Breast epithelium (tissue), 4 donors: ENCODE data around the gene ALMS1. TPM values are rescaled to one million over a fixed set of nuclear protein-coding genes. Genes with fewer than 3 reads are reported as not detected.

Experiments
- DNase-seq, 2 donors: peaks; one replicate each; pipeline ENCODE4 v3.0.0-alpha.2; 2019; ENCODE audit warnings: low spot score in 2 of 2
- H3K27ac ChIP-seq, 2 donors: fragments of 200-600 bp; sonication (generic) in 1 of 2; one replicate each; pipeline ENCODE4 v1.5.1; 2016 to 2019; ENCODE audit warnings: mild to moderate bottlenecking in 1 of 2
- H3K27me3 ChIP-seq, 2 donors: fragments of 200-600 bp; sonication (generic) in 1 of 2; one replicate each; pipeline versions ENCODE4 v1.5.1 to v1.6.0; 2017 to 2019; ENCODE audit warnings: control low read depth in 1 of 2, mild to moderate bottlenecking in 1 of 2
- H3K36me3 ChIP-seq: fragments of 200-600 bp; one replicate; pipeline ENCODE4 v1.5.1; 2019
- H3K4me1 ChIP-seq, 2 donors: fragments of 200-600 bp; sonication (generic); one replicate each; pipeline ENCODE4 v1.5.1; 2016 to 2019; ENCODE audit warnings: control low read depth in 1 of 2
- H3K4me3 ChIP-seq, 3 donors: fragments of 200-600 bp; sonication (generic); 1 replicate in 2 of 3; 2 replicates in 1 of 3; pipeline ENCODE4 v1.5.1; 2016 to 2019; ENCODE audit warnings: mild to moderate bottlenecking in 3 of 3, moderate library complexity in 2 of 3
- H3K9me3 ChIP-seq, 2 donors: fragments of 200-600 bp; sonication (generic) in 1 of 2; one replicate each; pipeline ENCODE4 v1.5.1; 2016 to 2019; ENCODE audit warnings: control low read depth in 1 of 2
- POLR2A ChIP-seq: fragments of 450-650 bp; IDR thresholded peaks from one replicate; pipeline ENCODE4 v1.6.1; 2016; ENCODE audit warnings: antibody characterized with exemption, mild to moderate bottlenecking, moderate library complexity
- POLR2AphosphoS5 ChIP-seq, 3 donors: sonication (generic); formaldehyde crosslinking; IDR thresholded peaks; one replicate each; pipeline ENCODE4 v1.6.1; 2017; ENCODE audit warnings: antibody characterized with exemption in 3 of 3
- intact Hi-C: fragments of 100-400 bp; cut with DNase I; formaldehyde crosslinking; loops from one replicate; pipeline ENCODE4 v1.15.1; 2023; ENCODE audit warnings: low total_unique reads
- total RNA-seq, 3 donors: library from RNA; depleted of rRNA; stranded (reverse); fragments of >200 nt; gene quantifications; one replicate each; pipeline ENCODE4 v1.1.0, GENCODE V29; 2016
- TF ChIP-seq, protein P1 (sequence below), 3 donors: fragments of 450-650 bp; IDR thresholded peaks; one replicate each; pipeline ENCODE4 v1.5.1; 2016 to 2017; ENCODE audit warnings: antibody characterized with exemption in 3 of 3, mild to moderate bottlenecking in 3 of 3, moderate library complexity in 3 of 3

Gene ALMS1
- total RNA-seq, 3 donors from 2014 or later = 38.7 to 53.1 (median 40.6) TPM

DNA sequence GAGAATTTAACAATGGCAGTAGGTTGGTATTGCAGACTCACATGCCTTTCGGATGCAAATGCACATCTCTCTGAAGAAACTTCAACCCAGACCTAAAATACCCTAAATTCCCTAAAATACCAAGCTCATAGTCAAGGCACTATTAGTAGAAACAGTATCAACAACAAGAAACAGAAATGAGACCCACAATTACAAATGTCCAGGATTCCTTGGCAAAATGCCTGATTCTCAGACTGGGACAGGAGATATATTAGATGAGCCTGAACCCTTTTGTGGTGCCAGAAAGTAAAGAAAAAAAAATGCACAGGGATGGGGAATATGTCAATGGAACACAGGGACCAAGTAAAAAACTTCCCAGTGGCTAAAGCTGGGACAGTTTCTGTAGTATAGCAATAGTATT is 179.3 kb downstream of the ALMS1 start:
- Histone ChIP-seq H3K27ac (no peak overlapping the region), H3K4me1 (no peaks in the 10 kb centered on the region), H3K36me3 (no peaks in the 10 kb centered on the region), H3K4me3 (no peak overlapping the region), H3K27me3 (no peaks in the 10 kb centered on the region), H3K9me3 (no peaks in the 10 kb centered on the region)
- no peak for DNase-seq
- intact Hi-C loops = no loop called here
- TF ChIP-seq, protein P1, sequence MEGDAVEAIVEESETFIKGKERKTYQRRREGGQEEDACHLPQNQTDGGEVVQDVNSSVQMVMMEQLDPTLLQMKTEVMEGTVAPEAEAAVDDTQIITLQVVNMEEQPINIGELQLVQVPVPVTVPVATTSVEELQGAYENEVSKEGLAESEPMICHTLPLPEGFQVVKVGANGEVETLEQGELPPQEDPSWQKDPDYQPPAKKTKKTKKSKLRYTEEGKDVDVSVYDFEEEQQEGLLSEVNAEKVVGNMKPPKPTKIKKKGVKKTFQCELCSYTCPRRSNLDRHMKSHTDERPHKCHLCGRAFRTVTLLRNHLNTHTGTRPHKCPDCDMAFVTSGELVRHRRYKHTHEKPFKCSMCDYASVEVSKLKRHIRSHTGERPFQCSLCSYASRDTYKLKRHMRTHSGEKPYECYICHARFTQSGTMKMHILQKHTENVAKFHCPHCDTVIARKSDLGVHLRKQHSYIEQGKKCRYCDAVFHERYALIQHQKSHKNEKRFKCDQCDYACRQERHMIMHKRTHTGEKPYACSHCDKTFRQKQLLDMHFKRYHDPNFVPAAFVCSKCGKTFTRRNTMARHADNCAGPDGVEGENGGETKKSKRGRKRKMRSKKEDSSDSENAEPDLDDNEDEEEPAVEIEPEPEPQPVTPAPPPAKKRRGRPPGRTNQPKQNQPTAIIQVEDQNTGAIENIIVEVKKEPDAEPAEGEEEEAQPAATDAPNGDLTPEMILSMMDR (IDR thresholded peaks at IDR 0.05) = no peak
- TF ChIP-seq POLR2A (no peak), POLR2AphosphoS5 (IDR thresholded peaks at IDR 0.05) (no peak)

DNA sequence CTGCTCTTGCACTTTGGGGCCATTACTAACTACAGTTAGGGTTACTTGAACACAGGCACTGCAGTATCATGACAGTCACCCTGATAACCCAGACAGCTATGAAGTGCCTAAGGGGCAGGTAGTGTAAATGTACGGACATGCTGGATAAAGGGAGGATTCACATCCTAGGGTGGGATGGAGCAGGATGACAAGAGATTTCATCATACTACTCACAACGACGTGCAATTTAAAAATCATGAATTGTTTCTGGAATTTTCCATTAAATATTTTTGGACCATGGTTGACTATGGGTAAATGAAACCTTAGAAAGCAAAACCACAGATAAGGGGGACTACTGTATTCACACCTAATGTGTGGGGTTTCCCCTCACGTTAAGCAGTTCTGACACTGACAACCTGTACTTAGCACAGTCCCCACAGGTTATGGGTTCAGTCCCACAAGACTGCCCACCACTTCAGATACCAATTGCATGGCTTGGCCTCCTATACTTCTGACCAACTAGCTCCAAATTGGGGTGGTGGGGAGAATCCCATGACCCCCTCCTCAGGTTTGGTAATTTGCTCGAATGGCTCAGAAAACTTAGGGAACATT is 180.7 kb downstream of the ALMS1 start:
- H3K4me1 ChIP-seq = no peaks in the 10 kb centered on the region
- H3K9me3 ChIP-seq = no peaks in the 10 kb centered on the region
- H3K27ac ChIP-seq = no peak overlapping the region
- DNase-seq = no peak
- no peaks in the 10 kb centered on the region for H3K36me3 ChIP-seq
- no peaks in the 10 kb centered on the region for H3K27me3 ChIP-seq
- no peak overlapping the region for H3K4me3 ChIP-seq
- intact Hi-C loops = no loop called here
- TF ChIP-seq, protein P1 (IDR thresholded peaks at IDR 0.05) = no peak
- no peak for TF ChIP-seq POLR2A
- TF ChIP-seq POLR2AphosphoS5 (IDR thresholded peaks at IDR 0.05) = no peak

GRCh38 chr2:73575261-73575660 is 189.6 kb downstream of the ALMS1 start:
- no peaks in the 10 kb centered on the region for H3K36me3 ChIP-seq
- intact Hi-C loops = no loop called here

DNA sequence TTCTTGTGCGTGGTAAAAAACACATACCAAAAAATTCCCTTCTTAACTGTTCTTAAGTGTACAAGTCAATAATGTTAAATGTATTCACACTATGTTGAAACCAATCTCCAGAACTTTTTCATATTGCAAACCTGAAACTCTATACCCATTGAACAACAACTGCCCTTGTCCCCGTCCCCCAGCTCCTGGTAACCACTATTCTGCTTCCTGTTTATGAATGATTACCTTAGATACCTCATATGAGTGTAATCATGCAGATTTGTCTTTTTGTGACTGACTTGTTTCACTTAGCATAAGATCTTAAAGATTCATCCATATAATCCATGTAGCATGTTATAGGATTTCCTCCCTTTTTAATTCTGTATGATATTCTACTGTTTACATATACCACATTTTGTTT is 196.7 kb downstream of the ALMS1 start:
- TF ChIP-seq, protein P1 (IDR thresholded peaks at IDR 0.05) = no peak
- TF ChIP-seq POLR2A (no peak), POLR2AphosphoS5 (IDR thresholded peaks at IDR 0.05) (no peak)
- H3K36me3 ChIP-seq = no peaks in the 10 kb centered on the region
- no peak overlapping the region for H3K27ac ChIP-seq
- no peaks in the 10 kb centered on the region for H3K27me3 ChIP-seq
- intact Hi-C loops = no loop called here
- no peak overlapping the region for H3K4me3 ChIP-seq
- no peaks in the 10 kb centered on the region for H3K9me3 ChIP-seq
- DNase-seq = no peak
- H3K4me1 ChIP-seq = no peaks in the 10 kb centered on the region

More at GRCh38 chr2:73575261-73575660, 189.6 kb downstream of the ALMS1 start:
- no peak for DNase-seq
- TF ChIP-seq, protein P1 (IDR thresholded peaks at IDR 0.05) = no peak
- no peak for TF ChIP-seq POLR2AphosphoS5 (IDR thresholded peaks at IDR 0.05)
- no peak for TF ChIP-seq POLR2A
- no peaks in the 10 kb centered on the region for H3K27me3 ChIP-seq
- no peak overlapping the region for H3K27ac ChIP-seq
- H3K9me3 ChIP-seq = no peaks in the 10 kb centered on the region
- no peaks in the 10 kb centered on the region for H3K4me1 ChIP-seq
- H3K4me3 ChIP-seq = no peak overlapping the region

GRCh38 chr2:73588177-73588576 is 202.5 kb downstream of the ALMS1 start:
- intact Hi-C loops = no loop called here
- H3K4me1 ChIP-seq = no peaks in the 10 kb centered on the region
- H3K9me3 ChIP-seq = no peaks in the 10 kb centered on the region
- H3K27me3 ChIP-seq = no peaks in the 10 kb centered on the region
- no peak for DNase-seq
- no peaks in the 10 kb centered on the region for H3K36me3 ChIP-seq
- H3K4me3 ChIP-seq = no peak overlapping the region
- TF ChIP-seq, protein P1 (IDR thresholded peaks at IDR 0.05) = no peak
- TF ChIP-seq POLR2AphosphoS5 (IDR thresholded peaks at IDR 0.05) (no peak), POLR2A (no peak)
- H3K27ac ChIP-seq = no peak overlapping the region
